Measurements from ENCODE around the gene TSPAN5.

The TSPAN5 gene

GRCh38 chr4:98641906-98642668 is 16.3 kb downstream of the TSPAN5 start:
- DNase-seq, result no peak

- no peak for DNase-seq
Observed at GRCh38 chr4:98641376-98641775, 17.0 kb downstream of the TSPAN5 start.

- DNase-seq, result no peak
Observed at GRCh38 chr4:98639523-98639922, 18.9 kb downstream of the TSPAN5 start.

GRCh38 chr4:98639108-98639507 is 19.3 kb downstream of the TSPAN5 start:
- no peak for DNase-seq

- DNase-seq, result no peak
Observed at GRCh38 chr4:98638661-98639060, 19.8 kb downstream of the TSPAN5 start.

- DNase-seq, result no peak
Observed at GRCh38 chr4:98634061-98634460, 24.4 kb downstream of the TSPAN5 start.

GRCh38 chr4:98633159-98633558 is 25.3 kb downstream of the TSPAN5 start:
- no peak for DNase-seq

- DNase-seq, result no peak
Observed at GRCh38 chr4:98632258-98632657, 26.2 kb downstream of the TSPAN5 start.

- DNase-seq, result no peak
Observed at GRCh38 chr4:98631506-98631905, 26.9 kb downstream of the TSPAN5 start.

- DNase-seq, result no peak
Observed at GRCh38 chr4:98630737-98631454, 27.5 kb downstream of the TSPAN5 start.

GRCh38 chr4:98627531-98628257 is 30.7 kb downstream of the TSPAN5 start:
- no peak for DNase-seq

- DNase-seq, result peak; percentile 28
Observed at GRCh38 chr4:98626350-98626749, 32.1 kb downstream of the TSPAN5 start.

- no peak for DNase-seq
Observed at GRCh38 chr4:98625920-98626319, 32.5 kb downstream of the TSPAN5 start.

GRCh38 chr4:98625399-98625798 is 33.0 kb downstream of the TSPAN5 start:
- DNase-seq, result no peak

GRCh38 chr4:98624642-98625041 is 33.8 kb downstream of the TSPAN5 start:
- DNase-seq, result no peak

GRCh38 chr4:98624144-98624543 is 34.3 kb downstream of the TSPAN5 start:
- no peak for DNase-seq

- DNase-seq, result no peak
Observed at GRCh38 chr4:98623126-98623802, 35.1 kb downstream of the TSPAN5 start.

GRCh38 chr4:98620087-98620784 is 38.2 kb downstream of the TSPAN5 start:
- DNase-seq, result no peak

GRCh38 chr4:98619180-98619579 is 39.2 kb downstream of the TSPAN5 start:
- no peak for DNase-seq

- DNase-seq, result no peak
Observed at GRCh38 chr4:98618680-98619079, 39.7 kb downstream of the TSPAN5 start.

GRCh38 chr4:98617358-98618047 is 40.9 kb downstream of the TSPAN5 start:
- no peak for DNase-seq

GRCh38 chr4:98615991-98616390 is 42.4 kb downstream of the TSPAN5 start:
- DNase-seq, result no peak
